Left renal cortex interstitium (tissue), 4 donors: ENCODE results near the gene THBS2. TPM values are rescaled to one million over a fixed set of nuclear protein-coding genes. Genes with fewer than 3 reads are reported as not detected.
"Not testable (repeated sequence)": the region's sequence is repeated elsewhere in the genome, so short reads cannot be mapped to it uniquely, and the experiment has no call there.

ENCODE experiments used
- DNase-seq, 4 donors: peaks; one replicate each; pipeline ENCODE4 v3.0.0-alpha.2; 2013; ENCODE audit warnings: low read depth in 4 of 4, low spot score in 2 of 4, missing footprints in 1 of 4
- polyA plus RNA-seq, 4 donors: library from polyadenylated mRNA; unstranded; fragments of 120-200 nt; gene quantifications; one replicate each; pipeline ENCODE4 v1.2.1, GENCODE V29; 2013; ENCODE audit not compliant: insufficient read length in 4 of 4

The THBS2 gene
- polyA plus RNA-seq, 4 donors = 7.6 to 19.3 (median 14.2) TPM

DNA sequence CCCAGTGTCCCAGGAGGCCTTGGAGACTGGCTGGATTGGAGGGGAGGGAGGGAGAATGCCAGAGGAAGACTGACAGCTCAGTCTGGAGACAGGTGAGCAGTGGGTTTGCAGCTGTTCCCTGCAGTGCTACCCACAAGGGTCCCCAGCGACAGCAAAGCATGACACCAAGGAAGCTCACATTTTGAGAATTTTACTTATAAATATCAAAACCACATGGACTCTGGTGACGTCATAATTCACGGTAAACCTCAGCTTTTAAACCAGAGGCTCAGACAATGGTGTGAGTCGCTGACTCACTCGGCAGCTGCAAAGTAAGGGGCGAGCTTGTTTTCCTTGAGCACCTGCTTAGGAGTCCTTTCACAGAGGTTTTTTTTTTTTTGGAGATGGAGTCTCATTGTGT is 65.2 kb downstream of the THBS2 start:
- no peak for DNase-seq

DNA sequence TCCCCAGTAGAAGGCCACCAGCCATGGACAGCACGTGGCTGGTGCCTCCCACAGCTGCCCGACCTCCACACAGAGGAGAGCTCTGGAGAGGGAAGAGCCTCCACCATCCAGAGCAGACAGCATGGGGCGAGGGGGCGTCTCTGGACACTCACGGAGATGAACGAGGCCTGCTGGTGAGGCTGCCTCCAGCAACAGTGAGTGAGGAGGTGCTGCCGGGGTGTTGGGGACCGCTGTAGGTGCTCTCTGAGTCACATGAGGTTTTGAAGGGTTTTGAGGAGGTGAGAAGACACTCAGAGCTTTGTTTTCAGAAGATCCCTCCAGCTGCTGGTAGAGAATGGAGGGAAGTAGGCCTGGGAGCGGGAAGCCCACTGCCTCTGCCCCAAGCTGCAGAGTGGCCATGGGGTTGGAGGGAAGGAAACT is 65.6 kb downstream of the THBS2 start:
- no peak for DNase-seq

GRCh38 chr6:169186496-169187169 is 67.0 kb downstream of the THBS2 start:
- DNase-seq = no peak

DNA sequence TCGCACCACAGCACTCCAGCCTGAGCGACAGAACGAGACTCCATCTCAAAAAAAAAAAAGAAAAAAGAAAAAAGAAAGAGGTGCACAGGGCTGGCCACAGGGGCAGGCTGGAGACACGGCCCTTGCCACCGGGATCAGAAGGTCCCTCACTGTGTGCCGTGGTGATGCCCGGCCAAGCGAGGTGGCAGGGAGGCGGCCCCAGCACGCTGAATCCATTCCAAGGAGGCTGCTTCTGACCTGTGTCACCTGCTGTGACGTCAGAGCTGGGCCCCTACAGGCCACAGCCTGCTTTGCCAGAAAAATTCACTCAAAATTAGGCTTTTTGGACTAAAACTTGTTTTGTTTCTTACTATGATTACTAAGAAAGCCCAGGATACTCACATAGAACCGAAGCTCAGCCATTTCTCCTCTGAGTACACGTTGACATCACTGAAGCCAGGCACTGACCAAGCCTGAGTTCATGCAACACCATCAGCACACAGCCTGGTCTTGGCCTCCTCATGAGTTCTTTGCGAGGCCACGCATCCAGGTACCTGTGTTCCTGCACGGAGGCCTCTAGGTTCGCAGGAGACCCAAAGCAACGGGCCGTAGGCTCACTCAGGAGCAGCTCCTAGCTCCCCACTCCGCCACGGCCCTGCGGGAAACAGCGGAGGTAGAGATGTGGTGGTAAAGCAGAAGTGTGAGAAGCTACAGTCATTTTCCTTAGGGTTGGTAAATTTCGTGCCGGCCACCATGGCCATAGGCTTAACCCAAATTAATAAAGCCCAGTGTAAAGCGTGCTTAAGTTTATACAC is 67.8 kb downstream of the THBS2 start:
- no peak for DNase-seq

DNA sequence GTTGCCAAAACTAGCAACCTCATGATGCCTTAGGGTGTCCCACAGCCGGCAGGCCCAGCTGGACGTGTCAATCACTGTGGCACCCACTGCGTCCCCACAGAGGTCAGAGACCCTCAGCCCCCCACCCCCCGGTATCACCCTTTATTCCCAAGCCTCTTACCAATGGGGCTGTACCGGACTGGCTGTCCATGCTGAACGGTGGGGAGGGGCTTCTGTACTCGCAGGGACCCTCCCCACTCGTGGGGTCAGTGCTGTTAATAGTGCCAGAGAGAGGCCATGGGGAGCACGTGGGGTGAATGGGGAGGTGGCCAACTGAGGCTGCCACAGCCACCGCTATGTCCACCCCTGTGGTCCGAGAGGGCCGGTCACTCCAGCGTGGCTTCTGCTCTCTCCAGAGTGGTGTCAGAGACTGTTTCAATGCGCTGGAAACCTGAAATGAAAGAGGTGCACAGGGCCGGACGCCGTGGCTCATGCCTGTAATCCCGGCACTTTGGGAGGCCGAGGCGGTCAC is 68.6 kb downstream of the THBS2 start:
- DNase-seq = no peak

GRCh38 chr6:169184419-169184818 is 69.2 kb downstream of the THBS2 start:
- no peak for DNase-seq

- DNase-seq = no peak
Measured at GRCh38 chr6:169183233-169183632, 70.4 kb downstream of the THBS2 start.

GRCh38 chr6:169179831-169180230 is 73.8 kb downstream of the THBS2 start:
- not testable (repeated sequence) for DNase-seq

GRCh38 chr6:169177516-169178166 is 76.0 kb downstream of the THBS2 start:
- DNase-seq = no peak

GRCh38 chr6:169176361-169176991 is 77.2 kb downstream of the THBS2 start:
- DNase-seq = no peak

- no peak for DNase-seq
Measured at GRCh38 chr6:169175360-169175887, 78.2 kb downstream of the THBS2 start.

DNA sequence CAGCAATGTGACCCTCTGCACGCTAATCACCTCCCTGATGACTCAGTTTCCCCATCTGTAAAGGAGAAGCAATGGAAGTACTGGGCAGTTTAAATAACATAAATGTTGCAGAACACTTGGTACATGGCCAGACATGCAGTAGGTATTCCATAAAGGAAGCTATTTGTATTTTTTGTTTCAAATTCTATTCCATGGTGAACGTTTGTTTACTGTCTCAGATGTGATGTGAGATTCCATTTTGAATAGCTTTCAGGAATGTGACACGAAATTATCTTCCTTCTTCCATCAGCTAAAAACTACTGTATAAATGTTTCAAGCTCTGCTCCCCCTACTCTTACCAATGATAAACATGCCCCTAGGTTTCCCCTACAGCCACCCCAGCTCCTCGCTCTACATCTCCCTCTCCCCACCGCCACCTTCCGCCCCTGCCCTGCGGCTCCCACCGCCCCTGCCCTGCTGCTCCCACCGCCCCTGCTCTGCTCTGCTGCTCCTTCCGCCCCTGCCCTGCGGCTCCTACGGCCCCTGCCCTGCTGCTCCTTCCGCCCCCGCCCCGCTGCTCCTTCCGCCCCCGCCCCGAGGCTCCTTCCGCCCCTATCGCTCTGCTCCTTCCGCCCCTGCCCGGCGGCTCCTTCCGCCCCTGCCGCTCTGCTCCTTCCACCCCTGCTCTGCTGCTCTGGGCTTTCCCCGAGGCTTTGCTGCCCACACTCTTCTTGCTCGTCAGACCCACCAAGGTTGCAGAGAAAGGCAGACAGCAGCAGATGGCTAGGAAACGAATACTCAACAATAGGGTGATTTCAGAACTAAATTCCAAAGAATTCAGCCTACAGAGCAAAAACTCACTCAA is 78.9 kb downstream of the THBS2 start:
- no peak for DNase-seq

DNA sequence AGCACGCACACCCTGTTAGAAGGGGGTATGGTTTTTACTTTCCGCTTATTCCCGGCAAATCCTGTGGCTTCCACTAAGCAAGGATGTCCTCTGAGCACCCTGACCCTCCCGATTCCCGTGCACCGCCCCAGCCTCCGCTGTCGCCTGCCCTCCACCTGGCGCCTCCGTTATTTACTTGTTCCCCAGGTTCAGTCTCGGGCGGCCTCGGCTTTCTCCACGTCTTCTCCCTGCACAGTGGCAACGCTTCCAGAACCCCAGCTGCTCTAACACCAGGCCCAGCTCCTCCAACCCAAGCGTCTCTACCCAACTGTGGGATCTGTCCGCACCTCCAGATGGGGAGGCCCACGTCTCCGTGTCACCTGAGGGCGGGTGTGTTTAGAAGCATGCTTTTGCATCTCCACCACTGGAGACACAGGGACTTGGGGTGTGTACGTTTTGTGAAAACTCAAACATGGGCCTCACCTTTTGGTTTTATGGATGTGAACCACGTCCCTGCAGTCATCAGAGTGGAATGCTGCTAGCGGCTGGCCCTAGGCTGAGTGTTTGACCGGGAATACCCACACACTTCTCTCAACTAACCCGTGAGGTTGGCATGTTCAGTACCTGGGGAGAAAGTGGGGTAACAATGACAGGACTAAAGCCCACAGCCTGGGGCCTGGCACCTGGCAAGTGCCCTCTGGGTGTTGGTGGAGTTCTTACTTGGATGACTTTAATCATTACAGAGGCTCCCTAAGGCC is 79.9 kb downstream of the THBS2 start:
- no peak for DNase-seq

DNA sequence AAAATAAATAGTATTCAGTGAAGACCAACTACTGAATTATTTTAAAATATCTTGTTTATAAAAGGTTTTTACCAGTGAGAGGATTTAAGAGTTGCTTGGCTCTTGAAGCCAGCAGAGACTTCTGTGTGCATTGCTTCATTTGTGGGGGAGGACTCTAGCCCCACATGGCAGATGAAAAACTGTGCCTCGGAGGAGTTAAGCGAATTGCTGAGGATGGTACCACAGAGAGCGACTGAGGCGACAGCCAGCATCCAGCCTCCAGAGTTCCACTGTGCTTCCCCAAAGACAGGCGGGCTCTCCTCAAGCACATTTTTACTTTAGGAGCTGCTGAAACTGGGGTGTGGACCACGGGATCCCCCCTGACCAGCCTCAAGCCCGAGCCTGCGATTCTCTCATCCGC is 80.7 kb downstream of the THBS2 start:
- DNase-seq = no peak

- DNase-seq = no peak
Measured at GRCh38 chr6:169172456-169172855, 81.2 kb downstream of the THBS2 start.

DNA sequence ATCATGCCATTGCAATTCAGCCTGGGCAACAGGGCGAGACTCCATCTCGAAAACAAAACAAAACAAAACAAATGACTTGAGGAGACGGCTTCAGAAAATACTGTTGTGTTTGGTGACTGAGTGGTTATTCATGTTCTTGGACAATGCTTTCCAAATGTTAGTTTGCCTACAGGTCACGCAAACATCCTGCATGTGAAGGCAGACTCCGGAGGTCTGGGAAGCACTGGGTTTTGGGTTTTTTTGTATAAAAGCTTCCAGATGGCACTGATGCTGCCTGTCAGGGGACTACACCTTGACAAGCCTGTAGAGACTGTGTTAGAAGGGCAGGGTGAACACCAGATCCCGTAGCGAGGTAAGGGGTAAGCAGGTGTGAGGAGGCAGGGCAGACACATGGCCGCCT is 81.7 kb downstream of the THBS2 start:
- DNase-seq = no peak

GRCh38 chr6:169171016-169171415 is 82.6 kb downstream of the THBS2 start:
- no peak for DNase-seq

DNA sequence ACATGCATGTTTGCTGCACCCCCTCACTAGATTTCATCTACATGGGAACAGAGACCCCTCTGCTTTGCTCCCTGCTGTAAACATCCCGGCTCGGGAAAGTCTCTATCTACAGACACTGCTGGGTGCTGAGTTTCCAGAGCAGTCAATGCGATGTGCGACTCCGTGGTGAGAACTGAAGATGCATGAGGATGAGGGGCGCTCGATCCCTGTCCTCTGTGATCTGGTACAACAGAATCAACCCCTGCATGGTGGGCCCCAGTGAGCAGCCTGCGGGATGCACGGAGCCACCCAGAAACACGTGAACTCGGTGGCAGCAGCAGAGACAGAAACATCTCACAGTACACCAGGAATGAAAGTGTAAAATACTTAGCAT is 83.1 kb downstream of the THBS2 start:
- no peak for DNase-seq

GRCh38 chr6:169169941-169170582 is 83.6 kb downstream of the THBS2 start:
- DNase-seq = no peak
